DMS153 treated with DMSO at 0.1 percent for 48 hours (cell line): ENCODE data around the gene ITIH4.

Experiments used
- DNase-seq: peaks from one replicate; lab custom pipeline; 2025; ENCODE audit not compliant: unreplicated experiment; lab: John Stamatoyannopoulos, UW

ITIH4 gene

DNA sequence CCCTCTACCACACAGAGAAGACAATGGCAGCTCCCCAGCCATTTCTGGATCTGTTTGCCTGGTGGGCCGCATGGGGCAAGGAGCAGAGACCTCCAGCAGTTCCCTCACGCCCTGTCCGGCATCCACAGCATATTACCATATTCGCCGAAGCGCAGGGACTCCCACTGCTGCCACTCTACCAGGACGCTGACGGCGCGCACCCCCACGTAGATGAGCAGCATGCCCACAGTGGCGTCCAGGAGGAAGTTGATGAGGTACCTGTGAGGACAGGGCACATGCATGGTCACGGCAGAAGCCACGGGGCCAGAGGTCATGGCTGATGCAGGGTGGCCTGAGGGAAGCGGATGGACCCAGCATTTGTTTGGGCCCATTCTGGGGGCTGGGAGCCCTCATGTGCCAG lies 19.2 kb upstream of the ITIH4 start:
- no peak for DNase-seq

DNA sequence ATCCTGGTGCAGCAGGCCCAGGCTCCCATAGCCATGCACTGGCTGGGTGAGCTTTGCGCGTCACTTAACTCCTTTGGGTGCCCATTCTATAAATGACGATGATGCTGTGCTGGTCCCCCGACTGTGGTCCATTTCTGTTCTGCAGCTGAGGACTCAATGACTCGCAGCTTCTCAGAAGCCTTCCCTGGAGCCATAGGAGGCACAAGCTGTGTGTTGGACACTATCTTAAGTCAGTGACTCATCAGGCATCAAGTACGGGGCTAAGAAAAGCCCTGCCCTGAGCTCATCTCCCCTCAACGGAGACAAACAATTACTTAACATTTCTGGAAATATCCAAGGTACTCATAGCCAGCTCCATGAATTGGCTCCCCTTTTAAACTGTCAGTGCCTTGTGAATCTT lies 18.1 kb upstream of the ITIH4 start:
- DNase-seq, result no peak

GRCh38 chr3:52847726-52848125 lies 17.3 kb upstream of the ITIH4 start:
- no peak for DNase-seq

DNA sequence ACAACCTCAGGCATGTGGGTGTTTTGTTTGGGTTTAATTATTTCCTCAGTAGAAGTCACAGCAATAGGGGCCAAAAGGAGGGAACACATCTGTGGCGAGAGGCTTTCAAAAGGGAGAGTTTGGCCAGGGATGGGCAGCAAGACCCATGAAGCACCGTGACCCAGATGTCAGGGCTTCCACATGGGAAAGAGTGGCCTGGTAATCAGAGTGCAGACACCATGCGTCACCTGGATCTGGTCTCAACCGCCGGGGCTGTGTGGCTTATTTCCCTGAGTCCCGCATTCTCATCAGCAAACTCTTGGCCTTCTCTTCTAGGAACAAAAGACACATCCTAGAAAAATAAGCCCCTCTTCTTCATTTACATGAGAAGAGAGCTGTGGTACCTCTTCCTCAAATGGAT lies 16.8 kb upstream of the ITIH4 start:
- no peak for DNase-seq

- DNase-seq, result no peak
Measured at GRCh38 chr3:52846432-52846965, 16.0 kb upstream of the ITIH4 start.

DNA sequence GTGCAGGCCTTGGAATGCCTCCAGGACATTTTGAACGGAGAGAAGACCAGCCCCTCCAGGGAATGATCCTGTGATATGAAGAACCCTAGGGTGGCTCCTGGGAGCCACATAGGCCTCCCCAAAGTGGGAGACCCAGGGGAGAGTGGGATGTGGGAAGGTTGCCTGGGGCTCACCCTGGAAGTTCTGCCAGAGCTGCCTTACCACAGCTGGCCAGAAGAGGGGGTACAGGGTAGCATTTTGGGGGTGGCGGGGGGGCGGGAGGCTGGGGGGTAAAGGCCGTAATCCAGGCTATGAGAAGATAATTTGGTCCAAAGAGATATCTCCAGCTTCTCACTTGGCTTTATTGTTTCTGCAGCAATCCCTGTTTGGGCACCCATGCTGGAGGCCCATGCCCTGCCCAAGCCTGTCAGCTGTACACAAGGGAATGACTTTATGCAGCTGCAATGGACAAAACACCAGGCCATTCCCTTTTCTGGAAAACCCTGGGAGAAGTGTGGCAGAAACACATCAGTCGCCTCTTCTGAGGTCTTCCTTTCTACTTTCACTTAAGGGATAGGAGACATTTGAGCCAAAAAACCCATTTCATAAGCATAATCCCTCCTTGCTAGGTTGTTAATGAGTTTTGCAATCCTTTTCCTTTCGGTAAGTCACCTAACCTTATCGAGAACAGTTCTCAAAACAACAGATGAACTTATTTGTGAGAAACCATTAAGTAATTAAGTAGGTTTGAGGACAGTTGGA lies 15.4 kb upstream of the ITIH4 start:
- DNase-seq, result no peak

GRCh38 chr3:52845157-52845556 lies 14.7 kb upstream of the ITIH4 start:
- no peak for DNase-seq

GRCh38 chr3:52844290-52844975 lies 14.0 kb upstream of the ITIH4 start:
- no peak for DNase-seq

DNA sequence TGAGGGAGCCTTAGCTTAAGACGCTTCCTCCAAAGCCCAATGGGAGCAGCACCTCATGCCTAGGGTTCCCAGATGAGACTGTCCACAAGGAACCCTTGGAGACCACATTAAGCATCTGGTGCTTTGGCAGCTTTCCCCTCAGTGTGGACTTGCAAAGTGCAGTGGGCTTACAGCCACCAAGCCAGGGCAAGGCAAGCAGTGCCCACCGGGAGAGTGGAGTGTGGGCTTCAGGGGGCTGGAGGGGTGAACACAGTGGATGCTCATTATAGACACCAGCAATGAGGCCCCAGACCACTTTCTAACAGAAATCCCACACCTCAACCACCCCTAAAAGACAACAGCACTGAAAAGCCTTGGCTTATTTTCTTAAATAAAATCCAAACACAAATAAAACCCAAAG lies 13.4 kb upstream of the ITIH4 start:
- DNase-seq, result no peak

- DNase-seq, result no peak
Measured at GRCh38 chr3:52843108-52843865, 12.8 kb upstream of the ITIH4 start.

DNA sequence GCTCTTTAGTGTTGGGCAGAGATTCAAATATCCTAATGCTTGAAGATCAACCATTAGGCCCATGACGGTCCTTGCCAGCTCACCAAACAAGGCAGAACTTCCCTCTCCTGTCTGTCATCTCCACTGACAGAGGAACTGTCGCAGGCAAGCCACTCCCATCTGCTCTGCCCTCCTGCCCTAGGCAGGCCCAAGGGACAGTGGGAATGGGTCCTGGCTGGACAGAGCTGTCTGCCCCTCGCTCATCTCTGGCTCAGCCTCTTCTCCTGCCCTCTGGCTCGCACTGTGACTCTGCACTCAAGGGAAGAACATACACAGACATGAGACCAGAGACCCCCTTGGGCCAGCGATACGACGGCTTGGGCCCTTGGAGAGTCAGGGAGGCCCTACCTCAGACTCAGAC lies 12.0 kb upstream of the ITIH4 start:
- no peak for DNase-seq

GRCh38 chr3:52841981-52842340 lies 11.5 kb upstream of the ITIH4 start:
- DNase-seq, result no peak

DNA sequence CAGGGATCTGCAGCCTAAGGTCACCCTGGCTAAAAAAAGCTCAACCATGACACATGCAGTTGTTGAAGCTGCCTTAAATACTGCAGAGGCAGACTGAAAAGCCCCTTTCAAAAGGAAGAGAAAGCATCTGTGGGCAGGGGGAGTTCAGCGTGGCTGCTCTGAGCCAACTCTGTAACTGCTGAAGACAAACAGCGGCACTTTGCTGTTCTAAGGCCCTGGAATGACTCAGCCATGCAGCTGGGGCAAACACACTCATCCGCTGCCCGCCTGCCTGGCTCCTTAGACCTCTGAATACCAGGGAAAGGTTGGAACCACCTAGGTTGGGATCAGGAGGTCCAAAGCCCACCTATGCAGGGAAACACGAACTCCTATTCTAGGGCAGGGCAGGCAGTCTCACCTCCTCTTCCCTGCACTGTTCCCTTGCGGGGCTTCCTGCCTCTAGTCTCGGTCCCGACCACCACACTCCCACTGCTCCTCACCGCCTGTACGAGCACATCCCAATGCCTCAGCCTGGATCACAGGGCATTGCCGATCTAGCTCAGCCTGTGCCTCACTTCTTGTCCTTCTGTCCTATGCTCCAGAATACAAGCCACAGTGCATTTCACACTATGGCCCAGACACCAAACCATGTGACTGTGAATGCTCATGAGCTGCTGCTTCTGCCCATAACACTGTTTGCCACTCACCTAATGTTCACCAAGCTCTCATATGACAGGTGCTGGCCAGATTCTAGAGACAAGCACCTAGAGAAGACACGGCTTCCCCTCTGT lies 10.9 kb upstream of the ITIH4 start:
- no peak for DNase-seq

GRCh38 chr3:52839892-52840545 lies 9.5 kb upstream of the ITIH4 start:
- no peak for DNase-seq

GRCh38 chr3:52839268-52839575 lies 8.8 kb upstream of the ITIH4 start:
- DNase-seq, result no peak

DNA sequence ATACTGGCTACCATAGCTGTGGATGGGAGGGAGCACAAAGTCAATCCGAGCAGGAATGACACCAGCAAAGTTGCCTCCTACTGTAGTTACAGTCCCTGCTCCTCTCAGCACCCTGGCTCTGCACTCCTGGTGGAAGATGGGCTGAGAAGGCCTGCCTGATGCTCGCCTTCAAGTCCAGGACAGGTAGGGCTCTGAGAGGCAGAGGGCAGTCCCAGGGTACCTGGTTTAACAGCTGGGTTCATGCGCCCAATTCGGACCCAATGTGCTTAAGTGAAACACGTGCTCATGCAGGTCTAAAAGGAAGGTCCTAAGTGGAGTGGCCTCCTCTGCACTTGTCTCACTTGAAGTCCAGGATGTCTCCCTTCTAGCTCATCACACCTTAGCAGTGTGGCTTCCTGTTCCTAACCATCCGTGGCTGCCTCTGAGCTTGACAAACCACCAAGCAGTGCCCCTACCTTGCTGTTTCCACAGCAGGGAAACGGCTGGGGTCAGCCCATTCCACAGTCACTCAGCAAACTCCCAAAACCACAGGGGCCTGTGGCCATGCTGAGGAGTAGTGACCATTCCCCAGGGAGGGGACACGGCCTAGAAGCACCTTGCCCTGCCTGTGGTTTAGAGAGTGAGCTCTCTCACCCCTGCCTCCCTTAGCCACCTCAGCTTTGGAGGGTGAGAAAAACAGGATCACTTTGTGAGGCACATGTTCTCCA lies 8.2 kb upstream of the ITIH4 start:
- no peak for DNase-seq

DNA sequence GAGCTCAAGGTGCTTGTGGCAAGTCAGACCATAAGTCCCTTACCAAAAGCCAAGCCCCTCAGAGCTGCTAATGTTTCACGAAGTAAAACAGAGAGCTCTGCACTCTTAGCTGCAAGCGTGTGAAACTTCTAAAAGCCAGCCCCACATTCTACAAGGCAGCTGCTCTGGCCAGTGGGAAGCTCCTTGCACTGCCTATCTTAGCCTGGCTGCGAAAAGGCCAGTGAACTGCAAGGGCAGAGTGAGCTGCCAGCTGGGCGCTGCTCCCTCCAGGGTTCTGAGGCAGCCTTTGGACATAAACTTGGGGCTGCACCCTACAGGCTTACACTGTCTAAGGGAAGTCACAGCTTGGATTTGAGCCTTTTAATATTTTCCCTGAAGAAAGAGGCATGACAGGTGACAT lies 6.5 kb upstream of the ITIH4 start:
- DNase-seq, result no peak

DNA sequence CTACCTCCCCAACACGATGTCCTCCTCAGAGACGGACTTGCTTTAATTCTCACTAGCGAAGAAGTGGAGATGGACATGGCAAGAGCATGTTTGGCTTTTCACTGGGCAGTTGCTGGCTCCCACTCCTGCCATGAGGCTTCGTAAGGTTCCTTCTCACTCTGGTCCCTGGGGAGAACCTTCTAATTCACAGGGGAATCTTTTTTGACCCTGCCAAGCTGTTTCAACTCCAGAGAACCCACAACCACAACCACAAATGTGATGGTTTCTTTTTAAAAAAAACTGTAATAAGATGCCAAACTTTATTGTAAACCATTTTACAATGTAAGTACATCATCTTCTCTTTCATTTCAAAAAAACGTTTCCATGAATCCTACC lies 6.0 kb upstream of the ITIH4 start:
- DNase-seq, result no peak

DNA sequence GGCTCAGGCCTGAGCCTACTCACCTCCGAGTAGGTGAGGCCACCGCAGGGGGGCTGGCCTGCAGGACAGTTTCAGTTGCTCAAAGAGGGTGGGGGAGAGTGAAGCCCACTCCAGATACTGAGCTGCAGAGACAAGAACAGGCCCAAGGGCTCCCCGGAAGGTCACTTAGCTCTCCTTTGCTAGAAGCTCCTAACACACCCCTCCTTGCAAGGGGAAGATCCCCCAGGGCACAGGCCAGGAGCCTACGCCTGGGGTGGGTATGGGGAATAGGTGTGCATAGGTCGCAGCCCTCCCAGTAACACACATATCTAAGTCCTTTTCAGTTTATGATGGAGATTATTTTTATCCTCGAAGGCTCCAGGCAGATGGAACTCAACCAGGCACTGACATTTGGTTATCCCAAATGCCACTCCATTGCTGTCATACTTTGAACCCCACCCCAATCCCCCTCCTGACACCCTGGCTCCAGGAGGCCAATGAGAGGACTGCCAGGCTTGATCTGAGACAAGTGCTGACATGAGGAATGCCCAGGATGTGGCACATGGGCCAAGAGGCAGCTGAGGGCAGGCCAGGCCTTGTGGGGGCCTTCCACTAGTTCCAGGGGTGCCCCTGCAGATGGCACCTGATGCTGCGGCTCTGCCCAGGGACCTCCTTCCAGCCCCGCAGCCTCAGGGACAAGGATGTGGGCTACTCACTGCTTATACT lies 5.4 kb upstream of the ITIH4 start:
- no peak for DNase-seq
